Neutrophil (primary cell): Measurements from ENCODE around the gene LIFR.

Experiments
- H3K27ac ChIP-seq: fragments of 200-600 bp; sonication (generic); 2 replicates; pipeline ENCODE4 v1.5.1; 2016; ENCODE audit warnings: mild to moderate bottlenecking, moderate library complexity
- H3K27me3 ChIP-seq: fragments of 200-600 bp; sonication (generic); 2 replicates; pipeline ENCODE4 v1.6.0; 2016; ENCODE audit warnings: mild to moderate bottlenecking
- H3K36me3 ChIP-seq: fragments of 200-600 bp; sonication (generic); 2 replicates; pipeline ENCODE4 v1.5.1; 2017
- H3K4me1 ChIP-seq, 2 experiments: fragments of 200-600 bp in 1 of 2; sonication (generic) in 1 of 2; 1 replicate in 1 of 2; 2 replicates in 1 of 2; pipeline versions ENCODE4 v1.5.1 to v1.6.1; 2013 to 2016; ENCODE audit warnings: low read depth in 1 of 2, low read length in 1 of 2, mild to moderate bottlenecking in 1 of 2, moderate library complexity in 1 of 2; ENCODE audit not compliant: control insufficient read depth in 1 of 2, insufficient read depth in 1 of 2
- H3K4me3 ChIP-seq, 2 experiments: fragments of 200-600 bp in 1 of 2; sonication (generic) in 1 of 2; 1 replicate in 1 of 2; 2 replicates in 1 of 2; pipeline ENCODE4 v1.5.1; 2013 to 2016; ENCODE audit warnings: low read depth in 1 of 2, low read length in 1 of 2, mild to moderate bottlenecking in 1 of 2, moderate library complexity in 1 of 2
- H3K9me3 ChIP-seq: fragments of 200-600 bp; sonication (generic); 2 replicates; pipeline ENCODE4 v1.5.1; 2016
- CTCF ChIP-seq: fragments of 200-600 bp; sonication (generic); IDR thresholded peaks from 2 replicates; pipeline ENCODE4 v1.5.1; 2016; ENCODE audit warnings: antibody characterized with exemption

The LIFR gene

DNA sequence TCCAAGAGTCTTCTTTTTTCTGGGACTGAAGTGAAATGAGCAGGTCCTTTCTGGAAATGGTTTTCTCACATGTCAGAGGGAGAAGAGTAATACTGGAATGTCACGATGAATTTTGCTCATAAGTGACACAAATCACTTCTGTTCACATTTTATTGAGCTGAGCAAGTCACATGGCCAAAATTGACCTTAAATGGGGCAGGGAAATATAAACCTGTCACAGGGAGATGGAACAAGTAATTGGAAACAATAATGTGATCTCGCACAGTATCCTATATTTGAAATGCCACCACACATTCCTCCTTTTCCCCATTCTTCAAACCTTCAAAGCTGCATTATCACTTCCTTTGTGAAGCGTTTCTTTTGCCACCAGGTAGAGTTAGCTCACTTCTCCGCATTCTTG is 25.2 kb upstream of the LIFR start:
- peaks cover 7% of the 10 kb centered on the region for H3K27me3 ChIP-seq
- no peaks in the 10 kb centered on the region for H3K36me3 ChIP-seq
- H3K9me3 ChIP-seq: no peaks in the 10 kb centered on the region
- no peak for TF ChIP-seq CTCF
- H3K27ac ChIP-seq: no peak overlapping the region
- H3K4me1 ChIP-seq: no peaks in the 10 kb centered on the region
- H3K4me3 ChIP-seq: no peak overlapping the region

DNA sequence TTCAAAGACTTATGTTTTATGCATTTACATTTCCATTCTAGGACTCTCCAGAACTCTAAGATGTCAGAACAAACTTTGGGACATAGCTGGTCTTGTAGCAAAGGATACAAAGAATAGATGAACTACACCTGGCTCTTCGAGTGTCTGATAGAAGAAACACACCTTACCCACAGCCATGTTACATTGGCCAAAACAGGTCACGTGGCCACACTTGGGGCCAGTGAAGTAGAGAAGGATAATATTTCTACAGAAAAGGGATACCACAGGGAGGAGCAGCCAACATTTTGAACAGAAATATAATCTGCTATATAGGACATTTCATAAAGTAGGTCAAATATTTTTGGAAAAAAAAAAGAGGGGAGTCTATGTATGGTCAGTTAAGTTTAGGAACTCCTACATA is 22.7 kb upstream of the LIFR start:
- Histone ChIP-seq H3K36me3 (no peaks in the 10 kb centered on the region), H3K4me1 (no peaks in the 10 kb centered on the region), H3K27ac (no peak overlapping the region), H3K27me3 (peaks cover 10% of the 10 kb centered on the region), H3K9me3 (no peaks in the 10 kb centered on the region), H3K4me3 (no peak overlapping the region)
- TF ChIP-seq CTCF: no peak

DNA sequence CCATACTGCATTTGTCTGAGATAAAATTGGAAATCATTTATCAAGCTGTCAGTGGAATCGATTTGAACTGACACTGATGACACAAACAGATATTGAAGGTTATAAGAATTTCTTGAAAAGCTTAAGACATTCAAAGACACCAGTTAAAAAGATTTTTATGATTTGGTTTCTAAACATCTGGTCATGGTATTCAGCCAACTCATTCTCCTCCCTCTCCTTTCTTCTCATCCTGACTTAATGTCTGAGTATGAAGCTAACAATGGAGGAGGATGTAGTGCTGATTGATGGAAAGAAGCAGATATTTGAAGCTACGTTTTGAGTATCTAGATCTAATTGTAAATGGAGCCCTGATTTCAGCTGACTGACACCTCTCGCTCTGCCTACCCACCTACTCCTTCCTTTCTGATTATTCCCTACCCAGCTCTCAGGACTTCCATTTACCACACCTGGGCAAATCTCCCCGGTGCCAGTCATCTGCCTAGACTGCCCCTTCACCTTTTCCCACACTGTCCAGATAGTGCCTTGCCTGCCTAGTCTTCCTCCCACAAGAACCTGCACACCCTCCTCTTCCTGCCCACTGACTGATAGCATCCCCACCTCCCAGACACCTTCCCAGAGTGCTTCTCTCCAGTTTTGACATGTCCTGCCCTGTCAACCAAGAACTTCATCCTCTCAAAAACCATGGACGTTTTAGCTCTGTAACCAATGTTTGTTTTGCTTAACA is 20.7 kb upstream of the LIFR start:
- Histone ChIP-seq H3K27ac (no peak overlapping the region), H3K4me3 (no peak overlapping the region), H3K36me3 (no peaks in the 10 kb centered on the region), H3K4me1 (no peaks in the 10 kb centered on the region), H3K9me3 (no peaks in the 10 kb centered on the region), H3K27me3 (peaks cover 10% of the 10 kb centered on the region)
- no peak for TF ChIP-seq CTCF

GRCh38 chr5:38576442-38576841 is 20.0 kb upstream of the LIFR start:
- no peak overlapping the region for H3K27ac ChIP-seq
- TF ChIP-seq CTCF: no peak
- peaks cover 10% of the 10 kb centered on the region for H3K27me3 ChIP-seq
- H3K4me3 ChIP-seq: no peak overlapping the region
- H3K36me3 ChIP-seq: no peaks in the 10 kb centered on the region
- H3K4me1 ChIP-seq: no peaks in the 10 kb centered on the region
- H3K9me3 ChIP-seq: no peaks in the 10 kb centered on the region

DNA sequence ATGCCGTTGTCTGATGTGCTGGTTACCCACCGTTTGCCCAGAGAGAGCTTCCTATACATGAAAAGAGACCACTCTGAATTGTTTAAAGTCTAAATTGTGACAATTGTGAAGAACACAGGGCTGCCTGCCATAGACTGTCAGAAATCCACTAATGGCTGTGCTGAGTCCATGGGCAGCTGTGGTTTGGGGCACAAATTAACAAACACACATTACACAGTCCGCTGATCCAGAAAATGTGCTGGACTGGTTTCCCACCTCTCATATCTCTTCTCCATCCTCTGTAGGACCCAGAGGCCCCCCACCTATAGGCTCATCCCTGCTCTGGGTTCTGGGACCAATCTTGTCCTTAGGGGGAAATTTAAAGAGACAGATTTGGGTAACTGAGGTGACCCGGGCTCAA is 19.0 kb upstream of the LIFR start:
- H3K27ac ChIP-seq: no peak overlapping the region
- H3K4me1 ChIP-seq: no peaks in the 10 kb centered on the region
- no peak for TF ChIP-seq CTCF
- no peaks in the 10 kb centered on the region for H3K9me3 ChIP-seq
- peaks cover 10% of the 10 kb centered on the region for H3K27me3 ChIP-seq
- H3K36me3 ChIP-seq: no peaks in the 10 kb centered on the region
- no peak overlapping the region for H3K4me3 ChIP-seq
